H1 (cell line): ENCODE measurements around the gene UAP1. TPM values are rescaled to one million over a fixed set of nuclear protein-coding genes. Genes with fewer than 3 reads are reported as not detected.

Source experiments
- ASH2L ChIP-seq: fragments of 200-600, 300-600 bp; sonication (generic); IDR thresholded peaks from one replicate; pipeline ENCODE4 v1.7.1; 2017; ENCODE audit warnings: low read length
- BACH1 ChIP-seq: IDR thresholded peaks from 2 replicates; pipeline ENCODE4 v1.6.1; 2012; ENCODE audit warnings: low read length, improper control_type of control experiment
- CBX8 ChIP-seq: fragments of 300-800, 300-1000 bp; sonication (generic); IDR thresholded peaks from 2 replicates; pipeline ENCODE4 v1.7.1; 2016; ENCODE audit warnings: low read depth, low read length, borderline replicate concordance
- CEBPB ChIP-seq: IDR thresholded peaks from 2 replicates; pipeline ENCODE4 v1.6.1; 2012; ENCODE audit warnings: low read depth, low read length
- CREB1 ChIP-seq: IDR thresholded peaks from 2 replicates; pipeline ENCODE4 v1.6.1; 2012; ENCODE audit warnings: inconsistent platforms
- EZH2 ChIP-seq: fragments of 200-600 bp; sonication (generic); IDR thresholded peaks from 2 replicates; pipeline ENCODE4 v1.7.1; 2012; ENCODE audit warnings: low read depth, mild to moderate bottlenecking, moderate library complexity, low read length, inconsistent platforms; ENCODE audit not compliant: severe bottlenecking
- FOSL1 ChIP-seq: IDR thresholded peaks from 2 replicates; pipeline ENCODE4 v1.6.1; 2011; ENCODE audit warnings: mild to moderate bottlenecking, low read depth, low read length, moderate library complexity; ENCODE audit not compliant: insufficient read depth
- HDAC2 ChIP-seq, 2 experiments: fragments of 300-600 bp in 1 of 2; sonication (generic) in 1 of 2; IDR thresholded peaks; 2 replicates each; pipeline ENCODE4 v1.6.1; 2011 to 2012; ENCODE audit warnings: low read depth in 2 of 2, low read length in 2 of 2, mild to moderate bottlenecking in 2 of 2, moderate library complexity in 2 of 2, borderline replicate concordance in 1 of 2, inconsistent platforms in 1 of 2
- KDM1A ChIP-seq: fragments of 200-600, 300-600 bp; sonication (generic); IDR thresholded peaks from 2 replicates; pipeline ENCODE4 v1.7.1; 2016; ENCODE audit warnings: mild to moderate bottlenecking, low read length, borderline replicate concordance
- KDM5A ChIP-seq: fragments of 200-600 bp; IDR thresholded peaks from 2 replicates; pipeline ENCODE4 v1.7.1; 2012; ENCODE audit warnings: mild to moderate bottlenecking, low read length, inconsistent platforms, mixed read lengths
- MAFK ChIP-seq: IDR thresholded peaks from 2 replicates; pipeline ENCODE4 v1.6.1; 2012; ENCODE audit warnings: low read depth, mild to moderate bottlenecking, improper control_type of control experiment, low read length
- NRF1 ChIP-seq: IDR thresholded peaks from 2 replicates; pipeline ENCODE4 v1.6.1; 2011; ENCODE audit warnings: mild to moderate bottlenecking, low read depth, low read length, improper control_type of control experiment
- PHF8 ChIP-seq: fragments of 200-600 bp; sonication (generic); conservative IDR thresholded peaks from 2 replicates; pipeline ENCODE4 v1.7.1; 2012; ENCODE audit warnings: low read depth, mild to moderate bottlenecking, inconsistent platforms, low read length, moderate library complexity
- POLR2A ChIP-seq, 2 experiments: IDR thresholded peaks; 1 replicate in 1 of 2; 2 replicates in 1 of 2; pipeline ENCODE4 v1.6.1; 2011; ENCODE audit warnings: low read depth in 2 of 2, low read length in 2 of 2, mild to moderate bottlenecking in 2 of 2; ENCODE audit errors: control extremely low read depth in 1 of 2
- POU5F1 ChIP-seq: IDR thresholded peaks from 2 replicates; pipeline ENCODE4 v1.6.1; 2011; ENCODE audit warnings: low read depth, mild to moderate bottlenecking, low read length, moderate library complexity
- RBBP5 ChIP-seq: IDR thresholded peaks from 2 replicates; pipeline ENCODE4 v1.7.1; 2012; ENCODE audit warnings: low read depth, mild to moderate bottlenecking, inconsistent platforms, low read length, moderate library complexity, borderline replicate concordance
- RXRA ChIP-seq: IDR thresholded peaks from 2 replicates; pipeline ENCODE4 v1.6.1; 2011; ENCODE audit warnings: low read depth, mild to moderate bottlenecking, low read length, moderate library complexity; ENCODE audit not compliant: insufficient read depth
- SP4 ChIP-seq: IDR thresholded peaks from 2 replicates; pipeline ENCODE4 v1.6.1; 2012; ENCODE audit warnings: low read length, inconsistent platforms
- SUZ12 ChIP-seq: fragments of 200-600 bp; sonication (generic); IDR thresholded peaks from 2 replicates; pipeline ENCODE4 v1.6.1; 2012; ENCODE audit warnings: mild to moderate bottlenecking, inconsistent platforms, low read length, moderate library complexity, mixed read lengths
- TAF1 ChIP-seq: IDR thresholded peaks from 2 replicates; pipeline ENCODE4 v1.6.1; 2011; ENCODE audit warnings: mild to moderate bottlenecking, low read depth, low read length
- TEAD4 ChIP-seq: IDR thresholded peaks from 2 replicates; pipeline ENCODE4 v1.6.1; 2012; ENCODE audit warnings: low read depth, low read length, inconsistent platforms, mixed read lengths
- ZNF274 ChIP-seq: IDR thresholded peaks from 2 replicates; pipeline ENCODE4 v1.7.0; 2012; ENCODE audit warnings: low read length, borderline replicate concordance; ENCODE audit errors: extremely low read depth
- polyA plus RNA-seq, 7 experiments: library from polyadenylated mRNA; depleted of rRNA in 3 of 7; stranded (reverse) in 5 of 7; unstranded in 2 of 7; fragments of >200 nt in 5 of 7; fragments of 200-250 nt in 2 of 7; gene quantifications; 1 replicate in 5 of 7; 2 replicates in 1 of 7; 4 replicates in 1 of 7; pipeline versions ENCODE4 v1.2.1 to v1.2.3, GENCODE V29; 2011 to 2013; ENCODE audit warnings: missing spikeins in 2 of 7, mixed read lengths in 2 of 7
- total RNA-seq: library from RNA; stranded (reverse); fragmentation: NEBNext Ultra II Directional; extraction: Animal tissue kit (Norgen Biotek cat#: 25700); gene quantifications from 2 replicates; pipeline ENCODE4 v1.2.1, GENCODE V29; 2021
- TF ChIP-seq, protein P1 (sequence below): IDR thresholded peaks from 2 replicates; pipeline ENCODE4 v1.6.1; 2012; ENCODE audit warnings: low read length, inconsistent platforms
- TF ChIP-seq, protein P2 (sequence below): IDR thresholded peaks from 2 replicates; pipeline ENCODE4 v1.6.1; 2012; ENCODE audit warnings: inconsistent platforms

Gene UAP1
- total and polyA plus RNA-seq, 2 of the 8 experiments (the other 6 are each of a cell fraction or from before 2014, with no cell fraction given): 9.4 to 32.9 TPM

- no peak for TF ChIP-seq MAFK
- TF ChIP-seq, protein P1, sequence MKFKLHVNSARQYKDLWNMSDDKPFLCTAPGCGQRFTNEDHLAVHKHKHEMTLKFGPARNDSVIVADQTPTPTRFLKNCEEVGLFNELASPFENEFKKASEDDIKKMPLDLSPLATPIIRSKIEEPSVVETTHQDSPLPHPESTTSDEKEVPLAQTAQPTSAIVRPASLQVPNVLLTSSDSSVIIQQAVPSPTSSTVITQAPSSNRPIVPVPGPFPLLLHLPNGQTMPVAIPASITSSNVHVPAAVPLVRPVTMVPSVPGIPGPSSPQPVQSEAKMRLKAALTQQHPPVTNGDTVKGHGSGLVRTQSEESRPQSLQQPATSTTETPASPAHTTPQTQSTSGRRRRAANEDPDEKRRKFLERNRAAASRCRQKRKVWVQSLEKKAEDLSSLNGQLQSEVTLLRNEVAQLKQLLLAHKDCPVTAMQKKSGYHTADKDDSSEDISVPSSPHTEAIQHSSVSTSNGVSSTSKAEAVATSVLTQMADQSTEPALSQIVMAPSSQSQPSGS: no peak
- TF ChIP-seq KDM5A: no peak
- TF ChIP-seq CREB1: peak; percentile 66
- TF ChIP-seq HDAC2 (IDR thresholded peaks at IDR 0.05; ENCODE audit: borderline replicate concordance in 1 of 2, low read depth in 2 of 2, low read length in 2 of 2): no peak
- TF ChIP-seq PHF8: peak; percentile 48; the same call in 1 of the 2 replicates
- no peak for TF ChIP-seq TEAD4
- TF ChIP-seq ZNF274: no peak
- peak; percentile 31 for TF ChIP-seq NRF1
- no peak for TF ChIP-seq RBBP5
- TF ChIP-seq, protein P2, sequence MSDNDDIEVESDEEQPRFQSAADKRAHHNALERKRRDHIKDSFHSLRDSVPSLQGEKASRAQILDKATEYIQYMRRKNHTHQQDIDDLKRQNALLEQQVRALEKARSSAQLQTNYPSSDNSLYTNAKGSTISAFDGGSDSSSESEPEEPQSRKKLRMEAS: peak; percentile 34; the same call in 1 of the 2 replicates
- TF ChIP-seq BACH1: peak; percentile 9; the same call in 1 of the 2 replicates
- TF ChIP-seq EZH2: peak; percentile 19
- no peak for TF ChIP-seq SUZ12
- no peak for TF ChIP-seq CBX8
- TF ChIP-seq RXRA: no peak
- TF ChIP-seq TAF1: peak; percentile 93
- TF ChIP-seq CEBPB: no peak
- TF ChIP-seq KDM1A: no peak
- TF ChIP-seq FOSL1: no peak
- peak; percentile 6 for TF ChIP-seq ASH2L
- TF ChIP-seq POU5F1: no peak
- peak; percentile 56 to 69; a peak in 2 of 3 replicates for TF ChIP-seq POLR2A (IDR thresholded peaks at IDR 0.05; ENCODE audit: control extremely low read depth in 1 of 2, low read depth in 2 of 2, low read length in 2 of 2)
- no peak for TF ChIP-seq SP4
These were observed 396 bp upstream of the UAP1 start (continued) for GRCh38 chr1:162561037-162561615.
